WTC11 (cell line): ENCODE measurements around the gene SPRED2.

ENCODE experiments used
- ESRRA ChIP-seq: sonication (generic); formaldehyde crosslinking; IDR thresholded peaks from 2 replicates; pipeline ENCODE4 v1.8.1; 2022; ENCODE audit warnings: mild to moderate bottlenecking, missing genetic modification reagents, borderline replicate concordance
- KAT7 ChIP-seq: sonication (generic); formaldehyde crosslinking; IDR thresholded peaks from 2 replicates; pipeline ENCODE4 v1.8.1; 2023; ENCODE audit warnings: missing genetic modification reagents, mild to moderate bottlenecking, borderline replicate concordance
- MYBL2 ChIP-seq: sonication (generic); formaldehyde crosslinking; IDR thresholded peaks from 2 replicates; pipeline ENCODE4 v1.8.1; 2023; ENCODE audit warnings: mild to moderate bottlenecking, moderate library complexity, missing genetic modification reagents
- NR3C1 ChIP-seq: sonication (generic); formaldehyde crosslinking; conservative IDR thresholded peaks from 2 replicates; pipeline ENCODE4 v1.8.1; 2023; ENCODE audit warnings: low read depth, mild to moderate bottlenecking, missing genetic modification reagents
- ZNF263 ChIP-seq: sonication (generic); formaldehyde crosslinking; IDR thresholded peaks from 2 replicates; pipeline ENCODE4 v1.8.1; 2022; ENCODE audit warnings: low read depth, mild to moderate bottlenecking, moderate library complexity, missing genetic modification reagents
- TF ChIP-seq, protein P1 (sequence below): fragments of 250-450 bp; sonication (Bioruptor Pico); IDR thresholded peaks from 2 replicates; pipeline ENCODE4 v1.9.0; 2021; ENCODE audit warnings: mild to moderate bottlenecking
- TF ChIP-seq, protein P2 (sequence below): fragments of 200-600 bp; IDR thresholded peaks from 2 replicates; pipeline ENCODE4 v1.8.0; 2022; ENCODE audit warnings: antibody characterized with exemption
- TF ChIP-seq, protein P3 (sequence below): sonication (generic); formaldehyde crosslinking; IDR thresholded peaks from 2 replicates; pipeline ENCODE4 v1.8.0; 2022; ENCODE audit warnings: mild to moderate bottlenecking, missing genetic modification reagents
- TF ChIP-seq, protein P4 (sequence below): fragments of 250-450 bp; sonication (Bioruptor Pico); conservative IDR thresholded peaks from 2 replicates; pipeline ENCODE4 v1.9.0; 2021; ENCODE audit warnings: mild to moderate bottlenecking
- TF ChIP-seq, protein P5 (sequence below): fragments of 250-450 bp; sonication (Bioruptor Pico); IDR thresholded peaks from 2 replicates; pipeline ENCODE4 v1.8.0; 2021; ENCODE audit warnings: mild to moderate bottlenecking
- TF ChIP-seq, protein P6 (sequence below): sonication (generic); formaldehyde crosslinking; IDR thresholded peaks from 2 replicates; pipeline ENCODE4 v1.8.1; 2023; ENCODE audit warnings: mild to moderate bottlenecking, missing genetic modification reagents, moderate library complexity

DNA sequence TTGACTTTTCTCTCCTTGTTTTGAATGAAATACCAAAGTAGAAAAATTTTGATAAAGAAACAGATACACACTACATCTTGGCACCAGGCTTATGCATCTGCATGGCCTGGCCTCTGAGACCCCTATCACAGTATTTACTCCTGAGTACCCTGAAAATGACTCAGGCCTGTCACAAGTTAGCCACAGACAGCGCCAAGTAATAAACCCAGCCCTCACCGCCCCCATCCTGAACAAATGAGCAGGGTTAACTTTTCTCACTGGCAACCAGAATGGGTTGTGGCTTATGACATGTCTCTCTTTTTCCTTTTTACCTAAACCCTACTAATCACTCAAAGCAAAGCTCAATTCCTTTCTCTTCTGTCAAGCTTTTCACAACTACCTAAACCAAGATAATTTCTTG, 35.3 kb downstream of the SPRED2 start:
- TF ChIP-seq, protein P1, sequence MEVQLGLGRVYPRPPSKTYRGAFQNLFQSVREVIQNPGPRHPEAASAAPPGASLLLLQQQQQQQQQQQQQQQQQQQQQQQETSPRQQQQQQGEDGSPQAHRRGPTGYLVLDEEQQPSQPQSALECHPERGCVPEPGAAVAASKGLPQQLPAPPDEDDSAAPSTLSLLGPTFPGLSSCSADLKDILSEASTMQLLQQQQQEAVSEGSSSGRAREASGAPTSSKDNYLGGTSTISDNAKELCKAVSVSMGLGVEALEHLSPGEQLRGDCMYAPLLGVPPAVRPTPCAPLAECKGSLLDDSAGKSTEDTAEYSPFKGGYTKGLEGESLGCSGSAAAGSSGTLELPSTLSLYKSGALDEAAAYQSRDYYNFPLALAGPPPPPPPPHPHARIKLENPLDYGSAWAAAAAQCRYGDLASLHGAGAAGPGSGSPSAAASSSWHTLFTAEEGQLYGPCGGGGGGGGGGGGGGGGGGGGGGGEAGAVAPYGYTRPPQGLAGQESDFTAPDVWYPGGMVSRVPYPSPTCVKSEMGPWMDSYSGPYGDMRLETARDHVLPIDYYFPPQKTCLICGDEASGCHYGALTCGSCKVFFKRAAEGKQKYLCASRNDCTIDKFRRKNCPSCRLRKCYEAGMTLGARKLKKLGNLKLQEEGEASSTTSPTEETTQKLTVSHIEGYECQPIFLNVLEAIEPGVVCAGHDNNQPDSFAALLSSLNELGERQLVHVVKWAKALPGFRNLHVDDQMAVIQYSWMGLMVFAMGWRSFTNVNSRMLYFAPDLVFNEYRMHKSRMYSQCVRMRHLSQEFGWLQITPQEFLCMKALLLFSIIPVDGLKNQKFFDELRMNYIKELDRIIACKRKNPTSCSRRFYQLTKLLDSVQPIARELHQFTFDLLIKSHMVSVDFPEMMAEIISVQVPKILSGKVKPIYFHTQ (CRISPR knock-in tag): no peak
- TF ChIP-seq, protein P2, sequence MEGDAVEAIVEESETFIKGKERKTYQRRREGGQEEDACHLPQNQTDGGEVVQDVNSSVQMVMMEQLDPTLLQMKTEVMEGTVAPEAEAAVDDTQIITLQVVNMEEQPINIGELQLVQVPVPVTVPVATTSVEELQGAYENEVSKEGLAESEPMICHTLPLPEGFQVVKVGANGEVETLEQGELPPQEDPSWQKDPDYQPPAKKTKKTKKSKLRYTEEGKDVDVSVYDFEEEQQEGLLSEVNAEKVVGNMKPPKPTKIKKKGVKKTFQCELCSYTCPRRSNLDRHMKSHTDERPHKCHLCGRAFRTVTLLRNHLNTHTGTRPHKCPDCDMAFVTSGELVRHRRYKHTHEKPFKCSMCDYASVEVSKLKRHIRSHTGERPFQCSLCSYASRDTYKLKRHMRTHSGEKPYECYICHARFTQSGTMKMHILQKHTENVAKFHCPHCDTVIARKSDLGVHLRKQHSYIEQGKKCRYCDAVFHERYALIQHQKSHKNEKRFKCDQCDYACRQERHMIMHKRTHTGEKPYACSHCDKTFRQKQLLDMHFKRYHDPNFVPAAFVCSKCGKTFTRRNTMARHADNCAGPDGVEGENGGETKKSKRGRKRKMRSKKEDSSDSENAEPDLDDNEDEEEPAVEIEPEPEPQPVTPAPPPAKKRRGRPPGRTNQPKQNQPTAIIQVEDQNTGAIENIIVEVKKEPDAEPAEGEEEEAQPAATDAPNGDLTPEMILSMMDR: no peak
- TF ChIP-seq, protein P3, sequence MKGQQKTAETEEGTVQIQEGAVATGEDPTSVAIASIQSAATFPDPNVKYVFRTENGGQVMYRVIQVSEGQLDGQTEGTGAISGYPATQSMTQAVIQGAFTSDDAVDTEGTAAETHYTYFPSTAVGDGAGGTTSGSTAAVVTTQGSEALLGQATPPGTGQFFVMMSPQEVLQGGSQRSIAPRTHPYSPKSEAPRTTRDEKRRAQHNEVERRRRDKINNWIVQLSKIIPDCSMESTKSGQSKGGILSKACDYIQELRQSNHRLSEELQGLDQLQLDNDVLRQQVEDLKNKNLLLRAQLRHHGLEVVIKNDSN: no peak
- TF ChIP-seq ESRRA (CRISPR knock-in tag) (no peak), ZNF263 (CRISPR knock-in tag) (no peak), KAT7 (CRISPR knock-in tag) (no peak), MYBL2 (CRISPR knock-in tag) (no peak), NR3C1 (CRISPR knock-in tag) (no peak)
- TF ChIP-seq, protein P4, sequence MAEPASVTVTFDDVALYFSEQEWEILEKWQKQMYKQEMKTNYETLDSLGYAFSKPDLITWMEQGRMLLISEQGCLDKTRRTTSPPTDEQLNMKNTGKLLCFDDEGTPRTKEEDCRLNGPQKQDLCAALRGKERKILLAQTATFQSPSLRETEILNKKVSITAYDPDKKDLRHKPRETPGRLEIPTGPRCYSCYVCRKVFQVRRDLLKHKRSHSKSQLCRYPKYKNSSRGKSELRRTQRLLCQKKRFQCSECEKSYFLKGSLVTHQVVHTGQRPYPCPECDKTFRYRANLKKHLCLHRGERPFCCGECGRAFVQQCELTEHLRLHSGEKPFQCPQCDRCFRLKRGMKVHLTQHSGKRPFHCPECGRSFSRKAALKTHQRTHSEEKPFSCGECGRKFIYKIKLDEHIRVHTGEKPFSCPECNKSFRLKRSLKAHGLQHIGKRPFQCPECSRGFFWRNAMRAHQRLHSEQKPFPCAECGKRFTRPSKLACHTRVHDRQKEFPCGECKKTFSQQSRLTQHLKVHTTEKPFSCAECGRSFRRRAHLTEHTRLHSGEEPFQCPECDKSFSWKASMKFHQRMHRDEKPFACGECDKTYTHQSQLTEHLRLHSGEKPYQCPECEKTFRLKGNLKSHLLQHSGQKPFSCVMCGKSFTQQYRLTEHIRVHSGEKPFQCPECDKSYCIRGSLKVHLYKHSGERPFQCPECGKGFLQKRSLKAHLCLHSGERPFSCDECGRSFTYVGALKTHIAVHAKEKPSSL: no peak
- TF ChIP-seq, protein P5, sequence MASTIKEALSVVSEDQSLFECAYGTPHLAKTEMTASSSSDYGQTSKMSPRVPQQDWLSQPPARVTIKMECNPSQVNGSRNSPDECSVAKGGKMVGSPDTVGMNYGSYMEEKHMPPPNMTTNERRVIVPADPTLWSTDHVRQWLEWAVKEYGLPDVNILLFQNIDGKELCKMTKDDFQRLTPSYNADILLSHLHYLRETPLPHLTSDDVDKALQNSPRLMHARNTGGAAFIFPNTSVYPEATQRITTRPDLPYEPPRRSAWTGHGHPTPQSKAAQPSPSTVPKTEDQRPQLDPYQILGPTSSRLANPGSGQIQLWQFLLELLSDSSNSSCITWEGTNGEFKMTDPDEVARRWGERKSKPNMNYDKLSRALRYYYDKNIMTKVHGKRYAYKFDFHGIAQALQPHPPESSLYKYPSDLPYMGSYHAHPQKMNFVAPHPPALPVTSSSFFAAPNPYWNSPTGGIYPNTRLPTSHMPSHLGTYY (CRISPR knock-in tag): no peak
- TF ChIP-seq, protein P6, sequence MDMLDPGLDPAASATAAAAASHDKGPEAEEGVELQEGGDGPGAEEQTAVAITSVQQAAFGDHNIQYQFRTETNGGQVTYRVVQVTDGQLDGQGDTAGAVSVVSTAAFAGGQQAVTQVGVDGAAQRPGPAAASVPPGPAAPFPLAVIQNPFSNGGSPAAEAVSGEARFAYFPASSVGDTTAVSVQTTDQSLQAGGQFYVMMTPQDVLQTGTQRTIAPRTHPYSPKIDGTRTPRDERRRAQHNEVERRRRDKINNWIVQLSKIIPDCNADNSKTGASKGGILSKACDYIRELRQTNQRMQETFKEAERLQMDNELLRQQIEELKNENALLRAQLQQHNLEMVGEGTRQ: no peak
